HG03159 (cell line): Measurements from ENCODE around the gene C17orf114.

Source experiments
- ATAC-seq: cut with Tn5 transposase; IDR thresholded peaks from one replicate; pipeline ENCODE4 v1.9.1; 2021; ENCODE audit warnings: mild to moderate bottlenecking, moderate library complexity; ENCODE audit not compliant: unreplicated experiment

C17orf114 gene

DNA sequence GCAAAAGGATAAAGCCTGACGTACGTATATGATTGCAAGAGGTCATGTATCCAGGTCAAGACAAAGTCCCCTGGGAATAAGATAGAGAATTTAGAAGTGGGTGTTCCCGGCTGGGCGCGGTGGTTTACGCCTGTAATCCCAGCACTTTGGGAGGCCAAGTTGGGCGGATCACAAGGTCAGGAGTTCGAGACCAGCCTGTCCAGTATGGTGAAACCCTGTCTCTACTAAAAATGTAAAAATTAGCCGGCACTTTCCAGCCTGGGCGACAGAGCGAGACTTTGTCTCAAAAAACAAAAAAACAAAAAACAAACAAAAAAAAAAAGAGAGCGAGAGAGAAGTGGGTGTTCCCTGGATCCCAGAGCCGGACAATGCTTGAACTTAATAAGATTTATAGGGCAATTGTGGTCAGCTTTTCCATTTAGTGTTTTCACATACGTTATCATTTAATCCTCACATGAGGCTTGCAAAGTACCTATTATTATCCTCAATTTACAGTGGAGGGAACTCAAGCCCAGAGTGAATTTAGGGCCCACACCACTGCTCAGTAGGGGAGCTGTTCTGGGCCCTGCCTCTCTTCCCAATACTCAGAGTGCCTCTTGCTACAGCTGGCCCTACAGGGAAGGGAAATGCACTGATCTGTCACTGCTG is 13.8 kb downstream of the C17orf114 start:
- ATAC-seq, result no peak

DNA sequence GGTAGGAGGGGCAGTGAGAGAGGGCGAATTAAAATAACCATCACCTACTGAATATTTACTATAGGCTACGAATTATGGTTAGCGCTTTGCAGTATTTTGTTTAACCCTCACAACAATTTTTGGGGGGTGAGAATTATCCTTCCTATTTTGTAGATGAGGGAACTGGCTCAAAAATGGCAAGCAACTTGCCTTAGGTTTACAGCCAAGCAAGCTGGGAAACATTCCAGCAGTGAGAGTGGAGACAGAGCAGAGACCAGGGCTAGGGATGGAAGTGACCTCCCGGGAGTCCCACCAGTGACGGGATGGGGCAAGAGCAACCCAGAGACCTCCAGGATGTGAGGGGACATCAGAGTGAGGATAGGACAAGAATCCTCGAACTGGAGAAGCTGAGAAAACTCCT is 15.6 kb downstream of the C17orf114 start:
- no peak for ATAC-seq

DNA sequence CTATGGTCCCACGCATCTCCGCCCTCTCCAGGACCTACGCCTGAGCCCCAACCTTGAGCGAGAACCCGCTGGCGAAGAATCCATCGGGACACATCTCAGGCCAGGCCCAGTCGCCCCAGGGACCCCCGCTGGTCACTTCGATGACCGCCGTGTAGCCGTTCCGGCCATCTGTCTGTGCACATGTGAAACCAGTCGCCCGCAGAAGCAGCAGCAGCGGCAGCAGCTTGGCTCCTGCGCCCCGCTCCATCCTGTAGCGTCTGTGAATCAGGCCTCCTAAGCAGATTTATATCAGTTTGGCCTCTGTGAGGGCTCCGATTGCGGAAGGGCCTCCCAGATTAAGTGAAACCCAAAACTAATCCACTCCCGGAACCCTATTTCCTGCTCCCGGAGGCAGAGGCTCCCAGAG is 16.0 kb downstream of the C17orf114 start, which contains the start of gene VMO1:
Gene VMO1, minus strand, starts transcription at position 259 of the 406 bp plus-strand sequence. Its CDS starts 12 bp downstream, at position 247.
- ATAC-seq, result no peak

- ATAC-seq, result no peak
Observed at GRCh38 chr17:4785311-4786105, 16.6 kb downstream of the C17orf114 start.

- no peak for ATAC-seq
Observed at GRCh38 chr17:4782652-4783051, 19.5 kb downstream of the C17orf114 start.

DNA sequence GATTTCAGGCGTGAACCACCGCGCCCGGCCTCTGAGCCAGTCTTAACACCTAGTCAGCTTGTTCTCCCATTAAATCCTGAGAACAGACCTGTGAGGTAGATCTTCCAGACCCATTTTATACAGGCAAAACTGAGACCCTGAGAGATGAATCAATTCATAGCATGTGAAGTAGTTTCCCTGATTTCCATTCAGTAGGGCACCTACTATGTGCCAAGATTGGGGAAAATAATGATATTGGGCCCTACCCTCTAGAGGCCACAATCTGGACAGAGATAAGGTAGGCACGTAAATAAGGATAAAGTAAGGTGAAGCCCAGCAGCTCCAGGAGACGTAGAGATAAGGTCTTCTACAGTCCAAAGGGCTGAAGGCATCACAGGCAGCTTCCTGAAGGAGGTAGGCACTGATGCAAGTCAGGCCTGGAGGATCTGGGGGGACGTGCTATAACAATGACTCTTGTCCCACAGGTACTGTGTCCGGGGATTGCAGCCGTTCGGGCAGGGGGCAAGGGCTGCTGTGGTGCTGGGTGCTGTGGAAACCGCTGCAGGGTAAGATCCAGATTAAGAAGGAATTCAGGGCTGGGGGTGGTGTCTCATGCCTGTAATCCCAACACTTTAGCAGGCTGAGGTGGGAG is 21.7 kb downstream of the C17orf114 start:
- ATAC-seq, result no peak

GRCh38 chr17:4777969-4778760 is 24.0 kb downstream of the C17orf114 start:
- no peak for ATAC-seq

DNA sequence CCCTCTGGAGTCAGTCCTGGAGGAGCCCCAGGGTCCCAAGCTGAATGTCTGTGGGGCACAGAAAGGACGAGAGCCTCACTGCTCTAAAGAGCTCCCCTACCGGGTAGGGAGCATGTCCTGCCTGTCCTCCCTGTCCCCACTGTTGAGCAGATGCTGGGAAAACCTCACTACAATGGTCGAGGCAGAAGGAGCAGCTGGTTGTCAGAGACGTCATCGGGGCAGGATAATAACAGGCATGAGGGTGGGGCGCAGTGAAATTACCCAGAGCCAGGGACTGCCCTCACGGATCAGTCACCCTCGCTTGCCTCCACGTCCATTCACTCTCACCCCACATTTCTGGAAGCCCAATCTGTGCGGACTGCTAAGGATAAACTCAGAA is 29.9 kb downstream of the C17orf114 start:
- ATAC-seq, result no peak

DNA sequence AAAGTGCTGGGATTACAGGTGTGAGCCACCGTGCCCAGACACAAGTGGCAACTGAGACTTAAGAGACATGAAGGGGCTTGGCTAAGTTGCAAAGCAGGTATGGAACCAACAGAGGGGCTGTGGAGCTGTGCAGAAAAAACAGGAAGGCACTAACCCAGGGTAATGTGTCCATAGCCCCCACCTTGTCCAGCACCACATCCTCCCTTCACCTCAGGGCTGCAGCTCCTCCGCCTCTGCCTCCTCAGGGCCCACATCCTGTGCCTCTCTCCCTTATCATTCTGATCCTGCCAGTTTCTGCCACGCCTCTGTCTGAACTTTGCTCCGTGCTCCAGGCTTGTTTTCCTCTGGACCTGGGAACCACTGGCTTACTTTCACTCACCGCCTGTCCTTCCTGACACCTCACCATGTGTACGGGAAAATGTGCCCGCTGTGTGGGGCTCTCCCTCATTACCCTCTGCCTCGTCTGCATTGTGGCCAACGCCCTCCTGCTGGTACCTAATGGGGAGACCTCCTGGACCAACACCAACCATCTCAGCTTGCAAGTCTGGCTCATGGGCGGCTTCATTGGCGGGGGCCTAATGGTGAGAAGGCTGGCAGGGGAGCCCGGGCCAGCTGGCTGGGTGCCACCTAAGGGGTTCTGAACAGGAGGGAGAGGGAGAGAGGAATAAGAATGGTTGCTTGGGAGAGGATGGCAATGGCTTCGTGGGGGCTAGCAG is 30.5 kb downstream of the C17orf114 start, which contains the start of gene TM4SF5:
Gene TM4SF5, plus strand, starts transcription at position 368 of the 716 bp plus-strand sequence. Its CDS starts 37 bp downstream, at position 405.
- no peak for ATAC-seq

DNA sequence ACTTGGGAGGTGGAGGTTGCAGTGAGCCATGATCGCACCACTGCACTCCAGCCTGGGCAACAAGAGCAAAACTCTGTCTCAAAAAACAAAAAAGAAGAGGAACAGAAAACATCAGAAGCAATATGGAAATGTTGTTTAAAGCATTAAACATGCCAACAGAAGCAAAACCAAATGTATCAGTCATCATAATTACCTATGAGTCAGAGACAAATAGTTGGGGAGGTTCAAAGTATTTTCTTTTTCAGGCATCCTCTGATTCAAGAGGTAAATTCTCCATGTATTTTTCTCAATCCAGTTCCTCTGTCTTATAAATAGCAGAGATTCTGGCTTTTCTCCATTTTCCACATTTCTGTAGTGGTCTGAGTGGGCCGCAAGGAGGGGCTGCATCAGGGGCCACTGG is 32.5 kb downstream of the C17orf114 start:
- no peak for ATAC-seq

DNA sequence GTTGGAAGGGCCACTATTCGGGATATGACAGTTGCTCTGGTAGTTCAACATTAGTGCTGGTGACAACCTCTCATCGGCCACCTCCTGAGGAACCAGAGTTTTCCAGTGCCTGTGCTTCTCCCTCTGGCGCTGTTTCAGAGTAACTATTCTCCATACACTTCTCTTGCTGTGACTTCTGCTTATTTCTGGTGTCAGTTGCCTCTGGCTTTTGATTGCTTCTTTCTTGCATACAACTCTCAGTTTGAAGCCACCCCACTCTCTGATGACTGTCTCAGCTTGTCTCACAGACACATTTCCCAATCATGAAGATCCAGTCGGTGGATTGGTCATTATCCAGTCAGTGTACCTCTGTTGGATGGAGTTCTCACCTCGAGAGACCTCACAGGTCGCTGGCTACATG is 33.8 kb downstream of the C17orf114 start:
- no peak for ATAC-seq

GRCh38 chr17:4766723-4767122 is 35.4 kb downstream of the C17orf114 start:
- ATAC-seq, result no peak

- ATAC-seq, result no peak
Observed at GRCh38 chr17:4766201-4766600, 35.9 kb downstream of the C17orf114 start.

GRCh38 chr17:4764595-4764994 is 37.5 kb downstream of the C17orf114 start:
- no peak for ATAC-seq

GRCh38 chr17:4759776-4760236 is 42.3 kb downstream of the C17orf114 start:
- ATAC-seq, result no peak

GRCh38 chr17:4753392-4753791 is 48.7 kb downstream of the C17orf114 start:
- ATAC-seq, result no peak

DNA sequence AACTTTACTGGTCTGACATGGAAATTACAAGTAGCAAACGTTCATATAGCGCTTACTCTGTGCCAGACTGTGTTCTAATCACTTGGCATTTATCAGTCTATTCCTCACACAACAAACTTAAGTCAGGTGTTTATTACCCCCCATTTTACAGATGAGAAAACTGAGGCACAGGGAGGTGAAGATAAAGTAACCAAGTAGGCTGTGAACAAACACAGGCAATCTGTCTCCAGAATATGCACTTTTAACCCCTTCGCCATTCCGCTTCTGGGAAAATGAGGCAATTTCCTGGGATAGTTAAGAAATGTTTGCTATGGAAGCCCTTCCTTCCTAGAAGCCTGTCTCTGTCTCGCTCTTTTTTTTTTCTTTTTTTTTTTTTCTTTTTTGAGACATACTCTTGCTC is 50.2 kb downstream of the C17orf114 start:
- ATAC-seq, result no peak
